Endometrium (tissue), 2 donors: ENCODE results near the gene PPP4R1.
"Not testable (repeated sequence)": the region's sequence is repeated elsewhere in the genome, so short reads cannot be mapped to it uniquely, and the experiment has no call there.

Experiments
- FAIRE-seq: peaks from 2 replicates; lab custom pipeline; 2012; peaks lifted over from hg19 to GRCh38; lab: Jason Lieb, UNC
- donor health status: control.
- donor health status: control.

The PPP4R1 gene, protein sequence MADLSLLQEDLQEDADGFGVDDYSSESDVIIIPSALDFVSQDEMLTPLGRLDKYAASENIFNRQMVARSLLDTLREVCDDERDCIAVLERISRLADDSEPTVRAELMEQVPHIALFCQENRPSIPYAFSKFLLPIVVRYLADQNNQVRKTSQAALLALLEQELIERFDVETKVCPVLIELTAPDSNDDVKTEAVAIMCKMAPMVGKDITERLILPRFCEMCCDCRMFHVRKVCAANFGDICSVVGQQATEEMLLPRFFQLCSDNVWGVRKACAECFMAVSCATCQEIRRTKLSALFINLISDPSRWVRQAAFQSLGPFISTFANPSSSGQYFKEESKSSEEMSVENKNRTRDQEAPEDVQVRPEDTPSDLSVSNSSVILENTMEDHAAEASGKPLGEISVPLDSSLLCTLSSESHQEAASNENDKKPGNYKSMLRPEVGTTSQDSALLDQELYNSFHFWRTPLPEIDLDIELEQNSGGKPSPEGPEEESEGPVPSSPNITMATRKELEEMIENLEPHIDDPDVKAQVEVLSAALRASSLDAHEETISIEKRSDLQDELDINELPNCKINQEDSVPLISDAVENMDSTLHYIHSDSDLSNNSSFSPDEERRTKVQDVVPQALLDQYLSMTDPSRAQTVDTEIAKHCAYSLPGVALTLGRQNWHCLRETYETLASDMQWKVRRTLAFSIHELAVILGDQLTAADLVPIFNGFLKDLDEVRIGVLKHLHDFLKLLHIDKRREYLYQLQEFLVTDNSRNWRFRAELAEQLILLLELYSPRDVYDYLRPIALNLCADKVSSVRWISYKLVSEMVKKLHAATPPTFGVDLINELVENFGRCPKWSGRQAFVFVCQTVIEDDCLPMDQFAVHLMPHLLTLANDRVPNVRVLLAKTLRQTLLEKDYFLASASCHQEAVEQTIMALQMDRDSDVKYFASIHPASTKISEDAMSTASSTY

GRCh38 chr18:9614401-9615279 lies at the start of gene PPP4R1:
PPP4R1 (minus strand) TSS chr18:9614559; CDS start chr18:9614484, 75 bp downstream.
- no peak for FAIRE-seq

DNA sequence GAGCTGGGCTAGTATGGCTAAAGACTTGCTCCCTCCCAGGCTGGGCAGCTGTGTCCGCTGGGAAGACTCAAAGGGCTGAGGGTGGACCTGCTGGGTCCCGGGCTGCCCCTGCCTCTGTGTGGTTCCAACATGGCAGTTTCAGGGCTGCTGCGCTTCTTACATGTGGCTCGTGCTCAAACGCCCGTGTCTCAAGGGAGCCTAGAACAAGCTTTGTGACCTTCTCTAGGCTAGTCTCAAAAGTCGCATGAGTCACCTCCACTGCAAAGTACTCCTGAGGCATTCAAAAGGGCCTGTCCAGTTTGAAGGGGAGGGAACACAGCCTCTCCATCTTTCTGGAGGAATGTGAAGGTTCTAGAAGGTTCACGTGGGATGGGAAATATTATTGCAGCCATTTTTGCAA lies 49.0 kb upstream of the PPP4R1 start:
- no peak for FAIRE-seq

- no peak for FAIRE-seq
Observed at GRCh38 chr18:9661564-9661963, 47.2 kb upstream of the PPP4R1 start.

DNA sequence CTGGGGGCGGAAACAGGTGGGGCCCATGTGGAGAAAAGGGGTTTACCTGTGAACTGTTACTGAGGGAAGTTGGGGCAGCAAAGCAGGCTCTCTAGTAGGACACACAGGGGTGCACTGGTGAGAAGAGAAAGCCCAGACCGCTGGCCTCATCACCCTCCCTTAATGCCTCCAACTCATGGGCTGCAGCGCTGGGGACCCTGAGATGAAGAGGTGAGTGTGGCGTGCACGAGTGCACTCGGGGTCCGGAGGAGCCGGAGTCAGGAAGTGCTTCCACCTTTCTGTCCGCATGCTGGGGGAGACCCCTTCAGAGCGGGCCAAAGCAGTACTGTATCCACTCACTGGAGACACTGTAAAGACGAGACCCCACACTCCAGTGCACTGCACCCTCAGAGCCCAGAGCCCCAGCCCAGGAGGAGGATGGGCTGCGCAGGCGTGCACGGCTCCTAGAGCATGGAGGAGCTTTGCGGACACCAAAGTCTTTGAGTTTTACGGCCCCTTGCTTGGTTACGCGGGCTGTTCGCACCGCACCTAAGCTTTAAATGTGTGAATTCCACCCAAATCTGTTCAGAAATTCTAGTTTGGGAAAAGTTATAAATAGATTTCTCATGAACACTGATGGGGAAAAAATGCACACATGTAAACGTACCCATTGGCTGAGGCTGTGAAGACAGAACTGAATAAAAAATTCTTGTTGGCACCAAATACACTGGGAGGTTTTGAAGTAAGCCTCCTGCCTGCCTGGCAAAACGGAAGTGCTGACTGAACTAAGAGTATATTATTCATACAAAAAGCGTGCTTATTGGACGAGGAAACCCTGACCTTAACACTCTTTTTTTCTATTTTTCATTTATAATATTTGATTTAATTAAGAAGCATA lies 45.4 kb upstream of the PPP4R1 start:
- no peak for FAIRE-seq

GRCh38 chr18:9658087-9658641 lies 43.8 kb upstream of the PPP4R1 start:
- FAIRE-seq = no peak

- no peak for FAIRE-seq
Observed at GRCh38 chr18:9655232-9655767, 40.9 kb upstream of the PPP4R1 start.

- no peak for FAIRE-seq
Observed at GRCh38 chr18:9653390-9653789, 39.0 kb upstream of the PPP4R1 start.

GRCh38 chr18:9649164-9649540 lies 34.8 kb upstream of the PPP4R1 start:
- no peak for FAIRE-seq

GRCh38 chr18:9648431-9649163 lies 34.2 kb upstream of the PPP4R1 start:
- FAIRE-seq = no peak

- FAIRE-seq = no peak
Observed at GRCh38 chr18:9647496-9648323, 33.4 kb upstream of the PPP4R1 start.

- FAIRE-seq = peak; percentile 90
Observed at GRCh38 chr18:9643549-9643948, 29.2 kb upstream of the PPP4R1 start.

DNA sequence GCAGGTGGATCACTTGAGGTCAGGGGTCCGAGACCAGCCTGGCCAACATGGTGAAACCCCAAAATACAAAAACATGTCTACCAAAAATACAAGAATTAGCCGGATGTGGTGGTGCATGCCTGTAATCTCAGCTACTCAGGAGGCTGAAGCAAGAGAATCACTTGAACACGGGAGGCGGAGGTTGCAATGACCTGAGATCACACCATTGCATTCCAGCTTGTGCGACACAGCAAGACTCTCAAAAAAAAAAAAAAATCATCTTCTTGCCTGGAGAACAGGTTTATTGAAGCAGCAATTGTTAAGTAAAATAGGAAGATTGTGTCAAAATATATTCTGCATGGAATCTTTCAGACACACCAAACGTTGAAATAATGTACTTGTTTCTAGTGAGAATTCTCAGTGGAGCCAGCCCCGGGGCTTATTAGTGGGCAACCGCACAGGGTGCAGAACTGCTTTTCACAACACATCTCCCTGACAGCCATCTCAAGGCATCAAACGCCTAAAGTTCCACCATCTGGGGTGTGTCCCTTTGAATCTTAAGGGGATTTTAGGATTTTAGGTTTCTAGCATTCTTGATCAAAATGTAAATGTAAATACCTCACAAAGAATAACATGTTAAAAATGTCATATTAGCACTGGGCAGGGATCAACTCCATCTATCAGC lies 28.6 kb upstream of the PPP4R1 start:
- FAIRE-seq = no peak

GRCh38 chr18:9641081-9641480 lies 26.7 kb upstream of the PPP4R1 start:
- not testable (repeated sequence) for FAIRE-seq

- no peak for FAIRE-seq
Observed at GRCh38 chr18:9638886-9639285, 24.5 kb upstream of the PPP4R1 start.

DNA sequence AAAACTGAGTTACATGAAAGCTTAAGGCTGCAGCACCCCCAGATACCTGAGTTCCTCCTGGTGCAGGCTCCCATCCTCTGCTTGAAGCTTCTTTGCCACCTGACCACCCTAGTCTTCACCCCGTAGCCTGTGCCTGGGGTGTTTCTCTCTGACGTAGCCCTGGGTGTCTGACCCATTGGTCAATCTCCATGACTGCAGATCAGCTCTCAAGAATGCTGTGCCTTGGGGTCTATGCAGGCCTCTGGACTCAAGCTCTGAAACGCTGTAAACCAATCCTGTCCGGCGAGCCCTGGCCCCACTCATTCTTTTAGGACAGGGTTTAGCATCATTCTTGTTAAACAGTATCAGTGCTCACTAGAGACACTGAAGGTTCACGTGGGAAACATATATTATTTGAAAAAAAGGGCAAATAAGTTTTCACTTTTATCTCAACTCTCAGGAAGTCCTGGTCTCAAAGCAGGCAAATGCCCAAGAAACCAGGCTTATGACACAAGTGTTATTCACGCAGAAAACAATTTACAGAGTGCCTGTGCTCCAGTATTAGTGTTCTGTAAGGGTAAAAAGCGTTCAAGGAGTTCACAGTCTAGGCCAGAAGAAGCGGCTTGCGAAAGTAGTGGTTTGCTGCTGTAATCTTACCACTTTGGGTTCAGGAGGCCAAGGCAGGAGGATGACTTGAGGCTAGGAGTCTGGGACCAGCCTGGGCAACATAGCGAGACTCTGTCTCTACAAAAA lies 22.8 kb upstream of the PPP4R1 start:
- no peak for FAIRE-seq

DNA sequence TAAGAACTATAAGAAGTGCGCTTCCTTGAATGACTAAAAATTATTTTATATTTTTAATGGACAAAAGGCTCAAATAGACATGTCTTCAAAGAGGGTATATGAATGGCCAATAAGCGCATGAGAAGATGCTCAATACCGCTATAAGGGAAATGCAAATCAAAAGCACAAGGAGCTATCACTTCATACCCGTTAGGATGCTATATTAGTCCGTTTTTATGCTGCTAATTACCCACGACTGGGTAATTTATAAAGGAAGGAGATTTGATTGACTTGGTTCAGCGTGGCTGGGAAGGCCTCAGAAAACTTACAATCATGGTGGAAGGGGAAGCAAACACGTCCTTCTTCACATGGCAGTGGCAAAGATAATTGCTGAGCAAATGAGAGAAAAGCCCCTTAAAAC lies 20.5 kb upstream of the PPP4R1 start:
- no peak for FAIRE-seq

- no peak for FAIRE-seq
Observed at GRCh38 chr18:9631814-9632496, 17.6 kb upstream of the PPP4R1 start.
